CD4-positive, alpha-beta memory T cell (primary cell): ENCODE results near the gene NELL1. TPM values are rescaled to one million over a fixed set of nuclear protein-coding genes. Genes with fewer than 3 reads are reported as not detected.

Experiments
- CTCF ChIA-PET: fragments of 350-600 bp; sonication (Branson Sonifier 250); formaldehyde crosslinking; loops from one replicate; lab custom pipeline; 2021; ENCODE audit warnings: inconsistent platforms; ENCODE audit not compliant: partially characterized antibody; lab: Charles Lee
- POLR2A ChIA-PET: fragments of 350-600 bp; sonication (Branson Sonifier 250); formaldehyde crosslinking; loops from one replicate; lab custom pipeline; 2021; ENCODE audit not compliant: partially characterized antibody; lab: Charles Lee
- DNase-seq, 5 donors: peaks; one replicate each; pipeline versions ENCODE4 v3.0.0 to v3.0.0-alpha.2; 2020 to 2022; ENCODE audit warnings: mixed read lengths in 1 of 5
- H3K27ac ChIP-seq: one replicate; pipeline ENCODE4 v1.7.0; 2013; ENCODE audit warnings: low read depth, low read length
- H3K27me3 ChIP-seq: 2 replicates; pipeline ENCODE4 v1.7.0; 2013; ENCODE audit warnings: mild to moderate bottlenecking, low read length, moderate library complexity; ENCODE audit not compliant: insufficient read depth
- H3K36me3 ChIP-seq: 2 replicates; pipeline ENCODE4 v1.7.0; 2013; ENCODE audit warnings: mild to moderate bottlenecking, low read length, moderate library complexity; ENCODE audit not compliant: insufficient read depth
- H3K4me1 ChIP-seq: 2 replicates; pipeline ENCODE4 v1.7.0; 2013; ENCODE audit warnings: mild to moderate bottlenecking, low read length, moderate library complexity; ENCODE audit not compliant: insufficient read depth
- H3K4me3 ChIP-seq, 2 donors: one replicate each; pipeline ENCODE4 v1.7.0; 2013; ENCODE audit warnings: low read length in 2 of 2, mild to moderate bottlenecking in 1 of 2
- H3K9me3 ChIP-seq, 2 donors: one replicate each; pipeline ENCODE4 v1.7.0; 2013; ENCODE audit warnings: low read length in 2 of 2, control low read depth in 1 of 2; ENCODE audit not compliant: control insufficient read depth in 1 of 2
- H3K27ac Mint-ChIP-seq, 7 donors: one replicate each; pipeline ENCODE4 v1.8.0; 2020 to 2021; ENCODE audit warnings: mixed read lengths in 7 of 7, mild to moderate bottlenecking in 6 of 7, inconsistent platforms in 3 of 7, moderate library complexity in 3 of 7
- H3K27me3 Mint-ChIP-seq, 2 donors: one replicate each; pipeline ENCODE4 v1.8.0; 2020 to 2021; ENCODE audit warnings: mixed read lengths in 2 of 2
- H3K36me3 Mint-ChIP-seq, 2 donors: one replicate each; pipeline ENCODE4 v1.8.0; 2020 to 2021; ENCODE audit warnings: mixed read lengths in 2 of 2, inconsistent platforms in 1 of 2, mild to moderate bottlenecking in 1 of 2
- H3K4me1 Mint-ChIP-seq, 4 donors: one replicate each; pipeline ENCODE4 v1.8.0; 2020 to 2021; ENCODE audit warnings: mixed read lengths in 4 of 4, mild to moderate bottlenecking in 1 of 4
- H3K4me3 Mint-ChIP-seq, 8 donors: one replicate each; pipeline ENCODE4 v1.8.0; 2020 to 2021; ENCODE audit warnings: mixed read lengths in 8 of 8, mild to moderate bottlenecking in 7 of 8, moderate library complexity in 6 of 8, inconsistent platforms in 3 of 8
- H3K9me3 Mint-ChIP-seq, 8 donors: one replicate each; pipeline ENCODE4 v1.8.0; 2020 to 2021; ENCODE audit warnings: mixed read lengths in 8 of 8, mild to moderate bottlenecking in 5 of 8, inconsistent platforms in 3 of 8, moderate library complexity in 1 of 8
- intact Hi-C: fragments of 100-400 bp; cut with micrococcal nuclease; formaldehyde crosslinking; loops from one replicate; pipeline ENCODE4 v1.15.1; 2023
- polyA plus RNA-seq, 2 donors: library from polyadenylated mRNA; unstranded; fragments of 300-500 nt; fragmentation: Illumina TruSeq; gene quantifications; one replicate each; pipeline ENCODE4 v1.2.3, GENCODE V29; 2021
- total RNA-seq, 2 experiments: library from RNA; stranded (reverse); gene quantifications; one replicate each; pipeline ENCODE4 v1.2.3, GENCODE V29; 2021

Gene NELL1
- total and polyA plus RNA-seq, 4 experiments from 2014 or later: not detected

DNA sequence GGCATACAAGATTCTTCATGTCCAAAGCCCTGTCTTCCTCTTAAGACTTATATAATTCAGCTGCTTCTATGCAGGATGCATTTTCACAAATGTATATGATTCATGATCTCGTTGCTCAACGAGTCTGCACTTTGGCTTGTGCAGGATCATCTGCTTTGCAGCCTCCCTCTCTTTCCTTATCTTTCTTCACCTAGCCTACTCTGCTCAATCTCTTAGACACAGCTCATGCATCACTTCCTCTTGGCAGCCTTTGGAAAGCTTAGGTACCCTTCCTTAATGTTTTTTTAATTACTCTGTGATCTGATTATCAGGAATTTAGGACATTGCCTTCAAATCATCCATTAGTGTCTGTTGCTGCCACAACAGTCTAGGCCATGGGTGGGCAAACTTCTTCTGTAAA lies 673.8 kb downstream of the NELL1 start:
- Mint-ChIP-seq H3K4me1 (no peaks in the 10 kb centered on the region), H3K36me3 (no peaks in the 10 kb centered on the region), H3K27ac (no peak overlapping the region), H3K27me3 (no peaks in the 10 kb centered on the region), H3K4me3 (no peak overlapping the region), H3K9me3 (peaks cover 5 to 18% (median 11%) of the 10 kb centered on the region in 8 donors)
- ChIA-PET CTCF (interaction anchor here (1.1 kb wide), 1 partner anchor 9 kb away, joined by 3 read pairs; no protein-coding TSS in a partner anchor), POLR2A (no interaction called here)
- H3K4me1 ChIP-seq: no peaks in the 10 kb centered on the region
- no peaks in the 10 kb centered on the region for H3K36me3 ChIP-seq
- no peak for DNase-seq
- intact Hi-C loops: no loop called here
- H3K27me3 ChIP-seq: no peaks in the 10 kb centered on the region
- no peak overlapping the region for H3K4me3 ChIP-seq
- no peak overlapping the region for H3K27ac ChIP-seq
- H3K9me3 ChIP-seq: no peaks in the 10 kb centered on the region

GRCh38 chr11:21346361-21346760 lies 677.0 kb downstream of the NELL1 start:
- CTCF ChIA-PET: no interaction called here
- H3K36me3 Mint-ChIP-seq: no peaks in the 10 kb centered on the region
- no peak for DNase-seq
- H3K27ac Mint-ChIP-seq: no peak overlapping the region
- POLR2A ChIA-PET: no interaction called here
- H3K9me3 Mint-ChIP-seq: peaks cover 0 to 20% (median 10%) of the 10 kb centered on the region in 8 donors
- Histone ChIP-seq H3K4me1 (no peaks in the 10 kb centered on the region), H3K36me3 (no peaks in the 10 kb centered on the region), H3K9me3 (no peaks in the 10 kb centered on the region), H3K27ac (no peak overlapping the region), H3K4me3 (no peak overlapping the region), H3K27me3 (no peaks in the 10 kb centered on the region)
- intact Hi-C loops: no loop called here
- no peaks in the 10 kb centered on the region for H3K27me3 Mint-ChIP-seq
- H3K4me1 Mint-ChIP-seq: no peaks in the 10 kb centered on the region
- H3K4me3 Mint-ChIP-seq: no peak overlapping the region

DNA sequence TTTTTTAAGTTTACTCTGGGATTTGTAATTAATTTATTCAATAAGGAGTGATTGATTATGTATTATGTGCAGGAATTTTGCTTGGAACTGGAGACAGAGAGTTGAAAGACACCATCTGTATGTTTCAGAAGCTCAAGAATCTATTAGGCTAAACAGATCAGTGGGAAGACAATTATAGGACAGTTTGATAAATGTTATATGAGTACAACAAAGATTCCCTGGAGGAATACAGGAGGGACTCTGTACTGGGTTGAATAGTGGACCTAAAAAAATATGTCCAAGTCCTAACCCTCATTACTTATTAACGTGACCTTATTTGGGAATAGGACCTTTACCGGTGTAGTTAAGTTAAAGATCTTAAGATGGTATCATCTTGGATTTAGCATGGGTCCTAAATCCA lies 681.2 kb downstream of the NELL1 start:
- DNase-seq: no peak
- Histone ChIP-seq H3K4me3 (no peak overlapping the region), H3K36me3 (no peaks in the 10 kb centered on the region), H3K9me3 (no peaks in the 10 kb centered on the region), H3K27me3 (no peaks in the 10 kb centered on the region), H3K4me1 (no peaks in the 10 kb centered on the region), H3K27ac (no peak overlapping the region)
- H3K9me3 Mint-ChIP-seq: peaks cover 2 to 15% (median 6%) of the 10 kb centered on the region in 8 donors
- no peak overlapping the region for H3K4me3 Mint-ChIP-seq
- intact Hi-C loops: no loop called here
- H3K36me3 Mint-ChIP-seq: no peaks in the 10 kb centered on the region
- no peaks in the 10 kb centered on the region for H3K27me3 Mint-ChIP-seq
- H3K27ac Mint-ChIP-seq: no peak overlapping the region
- ChIA-PET CTCF (no interaction called here), POLR2A (no interaction called here)
- H3K4me1 Mint-ChIP-seq: no peaks in the 10 kb centered on the region

- intact Hi-C loops: no loop called here
- CTCF ChIA-PET: no interaction called here
Observed at GRCh38 chr11:21353425-21353824, 684.0 kb downstream of the NELL1 start.

GRCh38 chr11:21364866-21365624 lies 695.7 kb downstream of the NELL1 start:
- no peak for DNase-seq
- Mint-ChIP-seq H3K27me3 (no peaks in the 10 kb centered on the region), H3K9me3 (peaks cover 2 to 27% (median 9%) of the 10 kb centered on the region in 8 donors), H3K4me3 (no peak overlapping the region), H3K36me3 (no peaks in the 10 kb centered on the region), H3K4me1 (no peaks in the 10 kb centered on the region), H3K27ac (no peak overlapping the region)
- Histone ChIP-seq H3K4me1 (no peaks in the 10 kb centered on the region), H3K36me3 (no peaks in the 10 kb centered on the region), H3K27me3 (no peaks in the 10 kb centered on the region), H3K9me3 (peaks cover 0 to 2% of the 10 kb centered on the region in 2 donors), H3K4me3 (no peak overlapping the region), H3K27ac (no peak overlapping the region)
- POLR2A ChIA-PET: no interaction called here
- CTCF ChIA-PET: no interaction called here
- intact Hi-C loops: no loop called here

More at GRCh38 chr11:21353425-21353824, 684.0 kb downstream of the NELL1 start:
- Histone ChIP-seq H3K4me3 (no peak overlapping the region), H3K27ac (no peak overlapping the region), H3K9me3 (no peaks in the 10 kb centered on the region), H3K27me3 (no peaks in the 10 kb centered on the region), H3K4me1 (no peaks in the 10 kb centered on the region), H3K36me3 (no peaks in the 10 kb centered on the region)
- H3K27ac Mint-ChIP-seq: no peak overlapping the region
- H3K9me3 Mint-ChIP-seq: peaks cover 4 to 19% (median 7%) of the 10 kb centered on the region in 8 donors
- POLR2A ChIA-PET: no interaction called here
- H3K4me3 Mint-ChIP-seq: no peak overlapping the region
- DNase-seq: no peak
- no peaks in the 10 kb centered on the region for H3K4me1 Mint-ChIP-seq
- no peaks in the 10 kb centered on the region for H3K36me3 Mint-ChIP-seq
- H3K27me3 Mint-ChIP-seq: no peaks in the 10 kb centered on the region

GRCh38 chr11:21369947-21370346 lies 700.6 kb downstream of the NELL1 start:
- no peak overlapping the region for H3K27ac Mint-ChIP-seq
- H3K27me3 ChIP-seq: no peaks in the 10 kb centered on the region
- intact Hi-C loops: no loop called here
- ChIA-PET CTCF (interaction anchor here (1.1 kb wide), 1 partner anchor 12 kb away, joined by 3 read pairs; no protein-coding TSS in a partner anchor), POLR2A (no interaction called here)
- H3K27ac ChIP-seq: no peak overlapping the region
- H3K36me3 ChIP-seq: no peaks in the 10 kb centered on the region
- H3K4me1 Mint-ChIP-seq: no peaks in the 10 kb centered on the region
- H3K9me3 Mint-ChIP-seq: peaks cover 0 to 7% (median 4%) of the 10 kb centered on the region in 8 donors
- no peak overlapping the region for H3K4me3 Mint-ChIP-seq
- no peaks in the 10 kb centered on the region for H3K27me3 Mint-ChIP-seq
- DNase-seq: no peak
- H3K9me3 ChIP-seq: no peaks in the 10 kb centered on the region
- H3K4me3 ChIP-seq: no peak overlapping the region
- no peaks in the 10 kb centered on the region for H3K4me1 ChIP-seq
- H3K36me3 Mint-ChIP-seq: no peaks in the 10 kb centered on the region

GRCh38 chr11:21371044-21371443 lies 701.7 kb downstream of the NELL1 start:
- Histone ChIP-seq H3K4me3 (no peak overlapping the region), H3K9me3 (no peaks in the 10 kb centered on the region), H3K4me1 (no peaks in the 10 kb centered on the region), H3K27me3 (no peaks in the 10 kb centered on the region), H3K36me3 (no peaks in the 10 kb centered on the region), H3K27ac (no peak overlapping the region)
- intact Hi-C loops: no loop called here
- H3K4me1 Mint-ChIP-seq: no peaks in the 10 kb centered on the region
- no peaks in the 10 kb centered on the region for H3K36me3 Mint-ChIP-seq
- no peaks in the 10 kb centered on the region for H3K27me3 Mint-ChIP-seq
- no peak overlapping the region for H3K27ac Mint-ChIP-seq
- POLR2A ChIA-PET: no interaction called here
- peaks cover 0 to 5% (median 3%) of the 10 kb centered on the region in 8 donors for H3K9me3 Mint-ChIP-seq
- no peak overlapping the region for H3K4me3 Mint-ChIP-seq
- no peak for DNase-seq
- CTCF ChIA-PET: interaction anchor here (1.1 kb wide), 1 partner anchor 11 kb away, joined by 3 read pairs; no protein-coding TSS in a partner anchor
